GM08714 (cell line): ENCODE results near the gene NUP210.

Experiments used
- H3K4me3 ChIP-seq: fragments of 200-500 bp; sonication (Bioruptor generic); 2 replicates; pipeline ENCODE4 v1.5.1; 2014; ENCODE audit warnings: mild to moderate bottlenecking, low read length, inconsistent platforms
- ZNF274 ChIP-seq: IDR thresholded peaks from 2 replicates; pipeline ENCODE4 v1.6.1; 2012; ENCODE audit warnings: mild to moderate bottlenecking, low read depth, low read length

Gene NUP210

GRCh38 chr3:13308380-13308801 is 111.7 kb downstream of the NUP210 start:
- no peak for TF ChIP-seq ZNF274
- H3K4me3 ChIP-seq = no peak overlapping the region

- no peak overlapping the region for H3K4me3 ChIP-seq
- no peak for TF ChIP-seq ZNF274
Observed at GRCh38 chr3:13307041-13307440, 113.1 kb downstream of the NUP210 start.

- no peak for TF ChIP-seq ZNF274
- no peak overlapping the region for H3K4me3 ChIP-seq
Observed at GRCh38 chr3:13305623-13306022, 114.5 kb downstream of the NUP210 start.

- no peak for TF ChIP-seq ZNF274
- H3K4me3 ChIP-seq = no peak overlapping the region
Observed at GRCh38 chr3:13303410-13303809, 116.7 kb downstream of the NUP210 start.

GRCh38 chr3:13301286-13301987 is 118.7 kb downstream of the NUP210 start:
- no peak for TF ChIP-seq ZNF274
- H3K4me3 ChIP-seq = no peak overlapping the region

GRCh38 chr3:13300546-13301285 is 119.4 kb downstream of the NUP210 start:
- TF ChIP-seq ZNF274 = no peak
- no peak overlapping the region for H3K4me3 ChIP-seq

GRCh38 chr3:13299531-13300155 is 120.5 kb downstream of the NUP210 start:
- TF ChIP-seq ZNF274 = no peak
- H3K4me3 ChIP-seq = no peak overlapping the region

- no peak for TF ChIP-seq ZNF274
Observed at GRCh38 chr3:13296662-13297061, 123.5 kb downstream of the NUP210 start.

GRCh38 chr3:13294442-13295351 is 125.4 kb downstream of the NUP210 start:
- TF ChIP-seq ZNF274 = no peak

More at GRCh38 chr3:13296662-13297061, 123.5 kb downstream of the NUP210 start:
- no peak overlapping the region for H3K4me3 ChIP-seq

GRCh38 chr3:13292375-13292774 is 127.7 kb downstream of the NUP210 start:
- H3K4me3 ChIP-seq = no peak overlapping the region
- no peak for TF ChIP-seq ZNF274

More at GRCh38 chr3:13294442-13295351, 125.4 kb downstream of the NUP210 start:
- no peak overlapping the region for H3K4me3 ChIP-seq

GRCh38 chr3:13290941-13291340 is 129.2 kb downstream of the NUP210 start:
- H3K4me3 ChIP-seq = no peak overlapping the region

GRCh38 chr3:13289771-13290285 is 130.3 kb downstream of the NUP210 start:
- H3K4me3 ChIP-seq = no peak overlapping the region

More at GRCh38 chr3:13290941-13291340, 129.2 kb downstream of the NUP210 start:
- TF ChIP-seq ZNF274 = no peak

GRCh38 chr3:13288732-13289718 is 131.1 kb downstream of the NUP210 start:
- no peak for TF ChIP-seq ZNF274
- no peak overlapping the region for H3K4me3 ChIP-seq

More at GRCh38 chr3:13289771-13290285, 130.3 kb downstream of the NUP210 start:
- no peak for TF ChIP-seq ZNF274
